Measurements from ENCODE around the gene NFYC. TPM values are rescaled to one million over a fixed set of nuclear protein-coding genes. Genes with fewer than 3 reads are reported as not detected.

NFYC gene
- total and polyA plus RNA-seq, 2 of the 8 experiments (the other 6 are each of a cell fraction or from before 2014, with no cell fraction given): 54.1 to 124 TPM

- Histone ChIP-seq H3K79me2 (ENCODE audit: control insufficient read depth in 1 of 2, insufficient read depth in 2 of 2, low read length in 2 of 2) (no peaks in the 10 kb centered on the region), H3K18ac (ENCODE audit: extremely low read depth, low read length) (no peak overlapping the region), H3K14ac (ENCODE audit: insufficient read length) (no peak overlapping the region), H2BK20ac (ENCODE audit: low read length) (no peak overlapping the region), H4K5ac (ENCODE audit: insufficient read length, low read depth, low read length) (no peak overlapping the region), H2BK5ac (ENCODE audit: low read depth, low read length) (no peak overlapping the region), H2AFZ (ENCODE audit: low read length) (no peak overlapping the region), H4K20me1 (replicated peaks in 1 of 2; ENCODE audit: control insufficient read depth in 1 of 2, insufficient read depth in 2 of 2, low read length in 2 of 2) (peaks cover 0 to 2% of the 10 kb centered on the region in 2 experiments), H2AK5ac (ENCODE audit: low read depth, low read length) (no peak overlapping the region), H3K4me3 (ENCODE audit: extremely low read depth in 1 of 4, insufficient read depth in 2 of 4, low read depth in 3 of 4, low read length in 4 of 4) (no peak overlapping the region), H4K8ac (ENCODE audit: extremely low read depth, insufficient read depth, low read length) (no peak overlapping the region), H2BK120ac (replicated peaks; ENCODE audit: low read depth, low read length) (no peak overlapping the region), H3K9me3 (ENCODE audit: insufficient read depth in 2 of 2, low read depth in 1 of 2, low read length in 1 of 2) (no peaks in the 10 kb centered on the region), H4K91ac (replicated peaks; ENCODE audit: insufficient read length, low read length) (no peak overlapping the region), H3K9ac (replicated peaks in 1 of 4; ENCODE audit: extremely low read depth in 1 of 4, low read depth in 3 of 4, low read length in 3 of 4) (no peak overlapping the region), H3K27ac (ENCODE audit: low read depth, low read length) (no peak overlapping the region), H3K27me3 (replicated peaks in 1 of 4; ENCODE audit: control insufficient read depth in 3 of 4, extremely low read depth in 1 of 4, insufficient read depth in 3 of 4, low read length in 3 of 4) (no peaks in the 10 kb centered on the region), H3K36me3 (ENCODE audit: control insufficient read depth in 2 of 4, insufficient read depth in 4 of 4, low read length in 3 of 4) (peaks cover 24 to 69% (median 51%) of the 10 kb centered on the region in 4 experiments), H2BK15ac (ENCODE audit: low read length) (no peak overlapping the region), H3K4me2 (ENCODE audit: insufficient read depth in 1 of 2, low read depth in 2 of 2, low read length in 2 of 2) (no peak overlapping the region), H3K4me1 (replicated peaks in 1 of 4; ENCODE audit: control insufficient read depth in 3 of 4, insufficient read depth in 4 of 4, low read length in 3 of 4) (peaks cover 3 to 16% (median 6%) of the 10 kb centered on the region in 4 experiments), H3K23ac (ENCODE audit: insufficient read length) (no peak overlapping the region), H3K23me2 (ENCODE audit: low read depth, low read length) (no peaks in the 10 kb centered on the region), H3K56ac (replicated peaks; ENCODE audit: insufficient read length, low read depth, low read length) (no peak overlapping the region), H3K4ac (replicated peaks; ENCODE audit: insufficient read length, low read depth, low read length) (no peak overlapping the region), H3K79me1 (ENCODE audit: low read depth, low read length) (no peaks in the 10 kb centered on the region; the same call in 1 of the 2 replicates), H2BK12ac (ENCODE audit: low read depth, low read length) (no peak overlapping the region)
- no peak for TF ChIP-seq CBX5 (IDR thresholded peaks at IDR 0.05; ENCODE audit: low read depth, low read length)
- TF ChIP-seq ATF3 (IDR thresholded peaks at IDR 0.05; ENCODE audit: insufficient read depth, low read depth, low read length): no peak
- TF ChIP-seq JUN (IDR thresholded peaks at IDR 0.05; ENCODE audit: low read depth, low read length): no peak
- no peak for TF ChIP-seq FOSL1 (IDR thresholded peaks at IDR 0.05; ENCODE audit: insufficient read depth, low read depth, low read length)
- no peak for TF ChIP-seq ZNF274 (IDR thresholded peaks at IDR 0.05; ENCODE audit: borderline replicate concordance, extremely low read depth, low read length)
- no peak for TF ChIP-seq CHD1 (IDR thresholded peaks at IDR 0.05; ENCODE audit: low read depth, low read length)
- TF ChIP-seq SP1 (IDR thresholded peaks at IDR 0.05; ENCODE audit: low read depth, low read length): no peak
- no peak for TF ChIP-seq TAF1 (IDR thresholded peaks at IDR 0.05; ENCODE audit: low read depth, low read length)
- TF ChIP-seq KDM5A (IDR thresholded peaks at IDR 0.05; ENCODE audit: low read length): no peak
- TF ChIP-seq KDM4A (IDR thresholded peaks at IDR 0.05; ENCODE audit: low read depth, low read length, severe bottlenecking): no peak
- no peak for TF ChIP-seq KDM1A (IDR thresholded peaks at IDR 0.05; ENCODE audit: borderline replicate concordance, low read length)
- no peak for TF ChIP-seq RNF2 (IDR thresholded peaks at IDR 0.05; ENCODE audit: borderline replicate concordance, low read depth, low read length, missing control alignments, poor library complexity, severe bottlenecking)
- no peak for FAIRE-seq
- POLR2A ChIA-PET (ENCODE audit: partially characterized antibody): no interaction called here
- WGBS, 2 experiments (ENCODE audit: extremely low coverage in 1 of 2, insufficient coverage in 1 of 2, insufficient read length in 1 of 2, insufficient replicate concordance in 2 of 2, low coverage in 1 of 2, low lambda C conversion rate in 2 of 2, missing lambda C conversion rate in 1 of 2): 94% methylated on average over 7 of the region's 7 CpGs; no CpG with 5 or more reads in 1 of the 2 experiments
- DNase-seq (ENCODE audit: low read depth in 1 of 2, low spot score in 2 of 2): no peak
- CTCF ChIA-PET (ENCODE audit: partially characterized antibody): interaction anchor here (0.9 to 10.6 kb wide), 6 partner anchors 9 to 227 kb away, joined by 3 to 140 read pairs (median 6); no protein-coding TSS in a partner anchor
Measured at GRCh38 chr1:40768146-40768990, 76.9 kb downstream of the NFYC start.
